Measurements from ENCODE around the gene RAET1E.

- no peak for TF ChIP-seq EZH2 (IDR thresholded peaks at IDR 0.05; ENCODE audit: borderline replicate concordance, low read depth, low read length, severe bottlenecking)
- TF ChIP-seq CTCF (IDR thresholded peaks at IDR 0.05; ENCODE audit: extremely low read depth in 1 of 2, insufficient read depth in 1 of 2, low read depth in 1 of 2, low read length in 2 of 2) = no peak
- TF ChIP-seq POLR2A (IDR thresholded peaks at IDR 0.05; ENCODE audit: low read depth, low read length) = no peak
- no peak for TF ChIP-seq POLR2AphosphoS5 (IDR thresholded peaks at IDR 0.05; ENCODE audit: insufficient read depth, low read depth, low read length)
- no peak for TF ChIP-seq JUN (IDR thresholded peaks at IDR 0.05; ENCODE audit: borderline replicate concordance, insufficient read depth, insufficient read length, low read depth)
- no peak for TF ChIP-seq MAX (IDR thresholded peaks at IDR 0.05; ENCODE audit: insufficient read depth, insufficient read length)
- no peak for TF ChIP-seq GATA2 (IDR thresholded peaks at IDR 0.05; ENCODE audit: insufficient read depth, insufficient read length, low read depth, low read length)
Observed at GRCh38 chr6:149900620-149901443, 2.9 kb upstream of the RAET1E start.
